ENCODE results near the gene TANGO2. TPM values are rescaled to one million over a fixed set of nuclear protein-coding genes. Genes with fewer than 3 reads are reported as not detected.

Gene TANGO2
- total RNA-seq, 1 experiment from 2014 or later, result 17.0 TPM

- H3K9ac ChIP-seq (ENCODE audit: low read length), result peak overlapping the region; percentile 94
- BruUV-seq (replicated peaks), result no TSS peak
- no peaks in the 10 kb centered on the region for H3K9me2 ChIP-seq (ENCODE audit: insufficient read depth)
- POLR2A ChIA-PET, result interaction anchor here (0.6 kb wide), 1 partner anchor 28 kb away, joined by 3 read pairs; no protein-coding TSS in a partner anchor
- no peak for TF ChIP-seq TCF7L2 (IDR thresholded peaks at IDR 0.05; ENCODE audit: borderline replicate concordance, extremely low read depth, insufficient read depth, insufficient read length)
- TF ChIP-seq CTCF (IDR thresholded peaks at IDR 0.05 in 2 of 3, conservative IDR thresholded peaks at IDR 0.05 in 1 of 3; ENCODE audit: borderline replicate concordance in 1 of 3, insufficient read depth in 1 of 3, low read depth in 2 of 3, low read length in 2 of 3), result no peak
- TF ChIP-seq MAX (IDR thresholded peaks at IDR 0.05), result no peak
- no peak for TF ChIP-seq POLR2A (IDR thresholded peaks at IDR 0.05; ENCODE audit: borderline replicate concordance, extremely low read depth, insufficient read depth, insufficient read length)
- no peak overlapping the region for H3K27ac ChIP-seq (ENCODE audit: low read depth, low read length)
- H3K4me2 ChIP-seq (ENCODE audit: low read length), result peak overlapping the region; percentile 96
- DNase-seq (ENCODE audit: low read depth, low spot score), result no peak
- peak overlapping the region; percentile 96 to 99 for H3K4me3 ChIP-seq (replicated peaks in 1 of 2; ENCODE audit: low read depth in 1 of 2, low read length in 2 of 2)
- no peaks in the 10 kb centered on the region for H4K20me1 ChIP-seq (ENCODE audit: insufficient read depth)
- intact Hi-C loops (cut with micrococcal nuclease), result no loop called here
- CTCF ChIA-PET, result no interaction called here
- RAD21 ChIA-PET (ENCODE audit: low non-redundant PET in 1 of 2, low total read pairs in 2 of 2, uncharacterized antibody in 2 of 2, unreplicated experiment in 2 of 2), result no interaction called here
- peaks cover 29% of the 10 kb centered on the region for H3K79me2 ChIP-seq (ENCODE audit: insufficient read depth, low read length)
- H3K36me3 ChIP-seq (ENCODE audit: control insufficient read depth in 1 of 2, insufficient read depth in 2 of 2, low read length in 2 of 2), result no peaks in the 10 kb centered on the region
- H3K9me3 ChIP-seq (ENCODE audit: control insufficient read depth in 1 of 2, insufficient read depth in 1 of 2, low read depth in 1 of 2, low read length in 2 of 2), result no peaks in the 10 kb centered on the region
- no peak for ATAC-seq
- no peak overlapping the region for H2AFZ ChIP-seq (ENCODE audit: low read depth, low read length, poor library complexity, severe bottlenecking)
- H3K4me1 ChIP-seq (ENCODE audit: control insufficient read depth in 1 of 2, insufficient read depth in 2 of 2, low read length in 2 of 2), result peaks cover 6 to 22% of the 10 kb centered on the region in 2 experiments; a peak in 3 of 4 replicates
- no peaks in the 10 kb centered on the region for H3K27me3 ChIP-seq (ENCODE audit: insufficient read depth, low read length)
Measured at GRCh38 chr22:20022231-20022977, 1.5 kb downstream of the TANGO2 start.

Measured in HCT116 (cell line).